DMS 273 treated with DMSO at 0.1 percent for 48 hours (cell line): ENCODE measurements around the gene GRK6.
"Not testable (repeated sequence)": the region's sequence is repeated elsewhere in the genome, so short reads cannot be mapped to it uniquely, and the experiment has no call there.

Experiments used
- DNase-seq: peaks from one replicate; lab custom pipeline; 2025; lab: John Stamatoyannopoulos, UW

GRK6 gene

GRCh38 chr5:177399997-177400868, 26.2 kb upstream of the GRK6 start, which contains the start of gene PFN3:
Gene PFN3 (minus strand): TSS chr5:177400661. CDS start chr5:177400576, 85 bp downstream.
- DNase-seq, result no peak

GRCh38 chr5:177402271-177403043, 24.0 kb upstream of the GRK6 start:
- no peak for DNase-seq

- DNase-seq, result no peak
Observed at GRCh38 chr5:177403102-177403791, 23.2 kb upstream of the GRK6 start.

DNA sequence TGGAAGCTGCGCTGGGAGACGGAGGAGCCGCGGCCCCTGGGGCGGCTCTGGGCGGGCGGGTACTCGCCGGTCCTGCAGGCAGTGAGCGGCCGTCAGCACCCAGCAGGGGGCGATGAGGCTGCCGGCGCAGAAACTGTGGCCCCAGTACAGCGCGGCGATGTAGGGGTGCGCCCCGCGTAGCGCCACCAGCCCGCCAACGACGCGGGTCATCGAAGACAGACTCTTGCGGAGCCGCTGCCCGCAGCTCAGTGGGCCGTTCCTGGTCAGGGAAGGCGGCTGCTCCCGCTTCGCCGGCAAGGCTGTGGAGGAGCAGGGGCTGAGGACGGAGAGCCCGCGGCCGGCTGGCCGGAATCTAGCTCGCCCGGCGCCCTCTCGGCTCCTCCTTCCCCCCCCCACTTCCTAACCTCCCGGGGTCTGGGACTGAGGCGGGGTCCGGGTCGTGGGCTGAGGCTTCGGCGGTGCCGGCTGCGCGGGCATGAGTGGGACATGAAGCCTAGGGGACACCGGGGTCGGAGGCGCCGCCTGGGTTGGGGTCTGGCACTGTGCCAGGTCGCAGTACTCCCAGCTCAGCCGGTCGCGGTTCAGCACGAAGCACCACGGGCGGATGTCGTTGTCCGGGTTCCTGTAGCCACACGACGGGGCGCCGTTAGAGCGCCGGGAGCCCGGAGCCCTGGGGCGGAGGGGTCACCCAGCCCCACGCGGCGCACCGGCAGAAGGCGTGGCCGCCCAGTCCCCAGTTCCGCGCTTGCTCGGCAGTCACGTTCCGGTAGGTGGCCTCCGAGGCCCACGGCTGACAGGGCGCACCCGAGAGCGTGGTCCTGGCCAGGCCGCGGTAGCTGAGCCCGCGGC, 22.5 kb upstream of the GRK6 start:
- DNase-seq, result peak; percentile 53

- peak; percentile 70 for DNase-seq
Observed at GRCh38 chr5:177404641-177405179, 21.8 kb upstream of the GRK6 start.

- no peak for DNase-seq
Observed at GRCh38 chr5:177405312-177405711, 21.2 kb upstream of the GRK6 start.

DNA sequence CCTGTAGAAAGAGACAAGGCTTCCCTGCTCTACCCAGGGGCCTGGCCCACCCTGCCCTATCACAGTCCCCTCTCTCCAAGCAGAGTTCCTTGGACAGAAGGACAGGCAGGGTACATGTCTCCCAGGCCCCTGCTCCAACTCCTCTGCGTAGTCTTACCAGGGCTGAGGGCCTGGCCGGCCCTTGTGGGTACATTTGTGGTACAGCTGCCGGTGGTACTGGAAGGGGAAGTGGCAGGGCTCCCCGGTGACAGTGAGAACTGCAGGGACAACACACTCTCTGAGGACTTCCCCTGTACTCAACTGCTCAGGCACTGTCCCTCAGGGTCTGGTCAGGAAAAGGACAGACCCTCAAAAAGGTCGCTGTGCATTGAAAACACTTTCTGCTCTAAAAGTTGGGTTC, 20.7 kb upstream of the GRK6 start:
- no peak for DNase-seq

DNA sequence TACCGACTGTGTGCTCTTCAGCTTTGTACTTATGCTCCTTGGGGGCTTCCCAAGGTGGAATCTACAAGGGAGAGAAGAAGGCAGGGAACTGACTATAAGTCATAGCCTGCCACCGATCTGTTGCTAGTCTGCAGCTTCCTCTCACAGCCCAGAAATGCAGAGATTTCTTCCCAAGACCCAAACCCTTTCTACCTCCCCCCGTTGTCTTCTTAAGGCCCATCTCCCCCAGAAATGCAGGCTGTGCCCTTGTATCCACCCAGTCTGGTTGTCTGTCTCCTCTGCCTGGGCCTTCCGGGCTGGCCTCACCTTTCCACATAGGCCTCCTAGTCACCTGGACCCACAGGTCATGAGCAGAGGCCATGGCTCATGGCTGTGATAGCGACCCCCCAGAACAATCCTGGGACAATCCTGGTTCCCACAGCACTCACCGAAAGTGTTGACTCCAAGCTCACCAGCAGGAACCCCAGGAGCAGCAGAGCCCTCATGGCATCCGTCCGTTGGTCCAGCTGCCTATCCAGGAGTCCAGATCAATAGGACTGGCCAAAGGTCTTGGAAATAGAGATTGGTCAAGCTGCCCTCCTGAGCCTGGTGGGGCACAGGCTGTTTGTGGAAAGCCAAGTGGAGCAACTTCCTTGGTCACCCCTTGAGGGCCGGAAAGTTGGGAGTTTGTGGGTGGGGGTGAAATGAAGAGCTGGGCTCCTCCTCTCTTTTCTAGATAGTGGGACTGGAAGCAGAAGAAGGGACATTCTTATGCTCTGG, 17.3 kb upstream of the GRK6 start, which contains the start of gene F12:
Gene F12, minus strand, starts transcription at position 522 of the 759 bp plus-strand sequence. Its CDS starts 37 bp downstream, at position 485.
- no peak for DNase-seq

GRCh38 chr5:177410575-177410974, 15.9 kb upstream of the GRK6 start:
- no peak for DNase-seq

DNA sequence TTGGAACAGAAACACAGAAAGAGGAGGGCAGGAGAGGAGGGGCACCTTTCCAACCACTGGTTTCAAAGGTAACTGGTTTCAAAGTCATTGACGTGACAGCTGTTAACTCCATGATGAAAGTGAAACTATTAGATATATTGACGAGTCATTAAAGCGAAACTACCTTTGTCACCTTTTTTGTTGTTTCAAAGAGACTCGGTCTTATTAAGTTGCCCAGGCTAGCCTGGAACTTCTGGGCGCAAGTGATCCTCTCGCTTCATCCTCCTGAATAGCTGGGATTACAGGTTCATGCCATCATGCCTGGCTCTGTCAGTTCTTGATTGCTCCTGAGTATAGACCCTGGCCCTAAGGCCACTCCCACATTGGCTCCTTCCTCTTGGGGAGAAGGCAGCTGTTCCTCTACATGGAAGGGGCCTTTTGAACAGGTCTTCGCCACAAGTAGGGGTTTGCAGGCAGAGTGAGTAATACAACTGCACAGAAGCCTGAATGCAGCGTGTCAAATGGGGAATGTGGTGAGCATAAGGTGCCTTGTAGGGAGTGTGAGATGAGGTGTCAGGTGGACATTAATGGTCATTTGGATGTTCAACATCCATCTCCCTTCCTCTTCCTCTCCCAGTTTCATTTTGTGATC, 13.8 kb upstream of the GRK6 start:
- no peak for DNase-seq

GRCh38 chr5:177414481-177414880, 12.0 kb upstream of the GRK6 start:
- DNase-seq, result no peak

GRCh38 chr5:177417081-177417480, 9.4 kb upstream of the GRK6 start:
- DNase-seq, result not testable (repeated sequence)

- no peak for DNase-seq
Observed at GRCh38 chr5:177419046-177419445, 7.4 kb upstream of the GRK6 start.

- DNase-seq, result not testable (repeated sequence)
Observed at GRCh38 chr5:177420472-177420871, 6.0 kb upstream of the GRK6 start.

DNA sequence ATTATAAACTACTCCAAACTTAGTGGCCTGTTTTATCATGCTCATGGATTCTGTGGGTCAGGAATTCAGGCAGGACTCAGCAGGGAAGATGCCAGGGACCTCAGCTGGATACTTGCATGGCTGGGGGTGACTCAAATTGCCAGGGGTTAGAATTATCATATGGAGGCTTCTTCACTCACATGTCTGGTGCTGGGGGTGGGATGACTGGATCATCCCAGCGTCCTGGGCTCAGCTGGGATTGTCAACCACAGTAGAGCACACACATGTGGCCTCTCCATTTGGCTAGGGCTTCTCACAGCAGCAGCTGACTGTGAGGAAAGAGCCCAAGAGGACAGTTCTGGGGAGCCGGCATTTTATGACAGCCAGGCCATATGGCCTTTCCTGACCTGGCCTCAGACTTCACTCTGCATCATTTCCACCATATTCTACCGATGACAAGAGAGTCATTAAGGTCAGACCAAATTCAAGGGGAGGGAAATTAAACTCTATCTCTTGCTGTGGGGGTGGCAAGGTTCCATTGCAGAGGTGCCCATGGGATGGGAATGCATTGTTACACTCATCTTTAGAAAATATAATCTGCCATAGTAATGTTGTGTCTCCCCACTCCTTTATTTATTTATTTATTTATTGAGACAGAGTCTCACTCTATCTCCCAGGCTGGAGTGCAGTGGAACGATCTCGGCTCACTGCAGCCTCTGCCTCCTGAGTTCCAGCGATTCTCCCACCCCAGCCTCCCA, 5.2 kb upstream of the GRK6 start:
- no peak for DNase-seq

- DNase-seq, result no peak
Observed at GRCh38 chr5:177423671-177424070, 2.8 kb upstream of the GRK6 start.

DNA sequence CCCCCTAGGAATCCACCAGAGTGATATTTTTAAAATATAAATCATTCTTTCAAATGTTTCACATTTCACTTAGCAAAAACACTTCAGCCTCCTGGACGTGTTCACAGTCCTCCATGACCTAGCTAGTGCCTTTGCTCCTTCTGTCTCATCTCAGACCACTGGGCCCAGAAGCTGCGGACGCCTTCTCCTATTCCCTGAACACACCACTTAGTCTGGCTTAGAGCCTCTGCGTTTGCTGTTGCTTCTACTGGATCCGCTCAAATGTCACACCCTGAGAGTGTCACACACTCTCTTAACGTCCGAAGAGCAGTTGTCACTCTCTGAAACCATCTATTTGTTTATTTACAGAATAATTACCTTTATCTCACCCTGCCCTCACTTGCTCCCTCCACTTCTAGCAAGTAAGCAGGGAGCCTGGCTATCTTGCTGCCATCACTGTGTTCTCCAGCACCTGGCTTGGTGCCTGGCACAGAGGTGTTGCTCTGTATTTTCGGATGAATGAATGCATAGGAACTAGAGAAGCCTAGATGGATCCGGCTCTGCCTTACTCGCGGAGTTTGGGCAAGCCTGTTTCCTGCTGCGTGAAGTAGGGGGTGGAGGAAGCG, 1.2 kb upstream of the GRK6 start:
- no peak for DNase-seq

- DNase-seq, result peak; percentile 100
Observed at GRCh38 chr5:177425801-177426565, 493 bp upstream of the GRK6 start.
